Measurements from ENCODE around the gene RCSD1.

DNA sequence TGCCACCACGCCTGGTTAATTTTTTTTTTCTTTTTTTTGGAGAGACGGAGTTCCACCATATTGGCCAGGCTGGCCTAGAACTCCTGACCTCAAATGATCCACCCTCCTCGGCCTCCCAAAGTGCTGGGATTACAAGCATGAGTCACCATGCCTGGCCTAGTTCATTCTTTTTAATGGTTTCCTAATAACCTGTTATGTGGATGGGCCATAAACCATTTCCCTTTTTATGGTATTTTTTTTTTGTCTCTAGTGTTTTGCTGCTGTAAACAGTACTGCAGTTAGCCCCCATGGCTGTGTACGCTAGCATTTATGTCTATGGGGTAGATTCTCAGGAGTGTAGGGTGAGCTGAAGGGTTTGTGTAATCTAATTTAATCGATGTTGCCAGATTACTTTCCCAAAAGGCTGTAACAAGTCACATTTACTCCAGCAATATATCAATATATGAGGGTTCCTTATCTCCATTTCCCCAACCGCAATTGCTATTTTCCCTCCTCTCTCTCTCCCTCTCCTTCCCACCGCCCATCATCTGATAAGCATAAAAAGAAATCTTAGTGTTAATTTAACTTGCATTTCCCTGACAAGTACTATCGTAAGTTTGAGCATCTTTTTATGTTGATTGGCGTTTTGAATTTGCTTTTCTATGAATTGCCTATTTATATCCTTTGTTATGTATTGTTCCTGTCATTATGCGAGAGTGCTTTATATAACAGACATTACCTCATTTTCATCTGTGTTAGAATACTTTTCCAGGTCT, 28.7 kb downstream of the RCSD1 start:
- TF ChIP-seq CTCF (IDR thresholded peaks at IDR 0.05; ENCODE audit: borderline replicate concordance, extremely low read depth, low read length, poor library complexity, severe bottlenecking) (no peak), EZH2 (IDR thresholded peaks at IDR 0.05; ENCODE audit: borderline replicate concordance, low read depth, low read length, severe bottlenecking) (no peak)
